Measurements from ENCODE around the gene KLHDC7A.

Gene KLHDC7A

GRCh38 chr1:18513995-18514394 is 33.3 kb downstream of the KLHDC7A start:
- Mint-ChIP-seq H3K9me3 (peaks cover 20 to 26% of the 10 kb centered on the region in 2 donors), H3K4me1 (no peaks in the 10 kb centered on the region), H3K27ac (no peak overlapping the region), H3K27me3 (peaks cover 13% of the 10 kb centered on the region), H3K4me3 (no peak overlapping the region)
- DNase-seq = no peak
- ATAC-seq = no peak

GRCh38 chr1:18515120-18515667 is 34.5 kb downstream of the KLHDC7A start:
- Mint-ChIP-seq H3K27me3 (peaks cover 13% of the 10 kb centered on the region), H3K9me3 (peaks cover 20 to 26% of the 10 kb centered on the region in 2 donors), H3K4me1 (no peaks in the 10 kb centered on the region), H3K27ac (no peak overlapping the region), H3K4me3 (no peak overlapping the region)
- DNase-seq (no peak), ATAC-seq (no peak)

- Mint-ChIP-seq H3K27ac (no peak overlapping the region), H3K4me1 (no peaks in the 10 kb centered on the region), H3K4me3 (no peak overlapping the region), H3K9me3 (peaks cover 20 to 26% of the 10 kb centered on the region in 2 donors), H3K27me3 (peaks cover 13% of the 10 kb centered on the region)
- no peak for DNase-seq
- ATAC-seq = no peak
Measured at GRCh38 chr1:18516473-18516872, 35.7 kb downstream of the KLHDC7A start.

- DNase-seq (no peak), ATAC-seq (no peak)
- no peak overlapping the region for H3K27ac Mint-ChIP-seq
- no peaks in the 10 kb centered on the region for H3K4me1 Mint-ChIP-seq
- peaks cover 38% of the 10 kb centered on the region for H3K27me3 Mint-ChIP-seq
- no peaks in the 10 kb centered on the region for H3K9me3 Mint-ChIP-seq
- H3K4me3 Mint-ChIP-seq = no peak overlapping the region
Measured at GRCh38 chr1:18526436-18527275, 45.9 kb downstream of the KLHDC7A start.

DNA sequence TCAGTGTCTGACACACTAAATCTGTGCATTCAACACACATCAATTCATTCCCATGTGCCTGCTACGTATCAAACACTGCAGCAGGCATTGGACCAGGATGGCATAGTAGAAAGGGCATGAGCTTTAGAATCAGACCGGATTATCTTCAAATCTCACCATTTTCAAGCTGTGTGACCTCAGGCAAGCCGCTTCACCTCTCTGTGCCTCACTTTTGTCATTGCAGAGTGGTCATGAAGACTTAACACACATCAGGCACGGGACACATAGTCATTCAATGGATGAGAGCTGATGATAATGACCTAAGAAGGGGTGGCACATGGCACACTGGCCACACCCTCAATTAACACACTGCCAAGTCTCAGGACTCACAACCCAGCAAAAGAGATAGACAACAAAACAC is 46.8 kb downstream of the KLHDC7A start:
- DNase-seq (no peak), ATAC-seq (no peak)
- no peaks in the 10 kb centered on the region for H3K9me3 Mint-ChIP-seq
- H3K4me1 Mint-ChIP-seq = no peaks in the 10 kb centered on the region
- no peak overlapping the region for H3K4me3 Mint-ChIP-seq
- H3K27ac Mint-ChIP-seq = no peak overlapping the region
- H3K27me3 Mint-ChIP-seq = peaks cover 41% of the 10 kb centered on the region

DNA sequence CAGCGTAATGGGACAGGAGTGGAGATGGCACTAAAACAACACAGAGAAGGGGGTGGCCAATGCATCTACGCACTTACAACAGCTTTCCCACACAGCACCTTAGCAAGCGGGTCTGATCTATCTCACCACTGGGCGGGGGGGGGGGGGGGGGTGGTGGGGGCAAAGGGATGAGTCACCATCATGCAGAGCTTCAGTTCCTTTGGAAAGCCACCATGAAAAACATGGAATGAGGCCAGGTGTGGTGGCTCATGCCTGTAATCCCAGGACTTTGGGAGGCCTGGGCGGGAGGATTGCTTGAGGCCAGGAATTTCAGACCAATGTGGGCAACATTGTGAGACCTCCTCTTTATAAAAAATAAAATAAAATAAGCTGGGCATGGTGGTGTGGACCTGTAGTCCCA is 47.2 kb downstream of the KLHDC7A start:
- Mint-ChIP-seq H3K4me3 (no peak overlapping the region), H3K9me3 (no peaks in the 10 kb centered on the region), H3K27ac (no peak overlapping the region), H3K27me3 (peaks cover 45% of the 10 kb centered on the region), H3K4me1 (no peaks in the 10 kb centered on the region)
- ATAC-seq (no peak), DNase-seq (no peak)

DNA sequence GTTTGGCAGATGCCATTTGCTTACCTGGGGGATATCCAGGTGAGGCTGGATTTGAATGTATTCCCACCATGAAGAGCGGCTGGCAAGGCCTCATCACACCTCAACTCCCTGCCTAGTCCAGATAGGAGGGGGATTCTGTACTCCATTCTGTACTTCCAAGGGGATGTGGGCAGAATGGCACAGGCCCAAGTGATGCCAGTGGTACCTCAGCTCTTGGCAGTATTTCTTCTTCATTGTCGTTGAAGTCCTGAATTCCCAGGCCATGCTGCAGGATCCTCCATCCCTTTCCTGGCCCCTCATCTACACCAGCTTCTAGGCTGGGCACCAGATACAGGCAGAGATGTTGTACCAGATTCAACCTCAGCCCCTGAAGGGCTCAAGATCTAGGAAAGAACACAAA is 47.9 kb downstream of the KLHDC7A start:
- Mint-ChIP-seq H3K4me3 (no peak overlapping the region), H3K4me1 (no peaks in the 10 kb centered on the region), H3K27ac (no peak overlapping the region), H3K27me3 (peaks cover 47% of the 10 kb centered on the region), H3K9me3 (no peaks in the 10 kb centered on the region)
- no peak for DNase-seq
- ATAC-seq = no peak

GRCh38 chr1:18529714-18530113 is 49.0 kb downstream of the KLHDC7A start:
- Mint-ChIP-seq H3K4me3 (no peak overlapping the region), H3K27me3 (peaks cover 48% of the 10 kb centered on the region), H3K4me1 (no peaks in the 10 kb centered on the region), H3K9me3 (no peaks in the 10 kb centered on the region), H3K27ac (no peak overlapping the region)
- ATAC-seq = no peak
- DNase-seq = no peak

DNA sequence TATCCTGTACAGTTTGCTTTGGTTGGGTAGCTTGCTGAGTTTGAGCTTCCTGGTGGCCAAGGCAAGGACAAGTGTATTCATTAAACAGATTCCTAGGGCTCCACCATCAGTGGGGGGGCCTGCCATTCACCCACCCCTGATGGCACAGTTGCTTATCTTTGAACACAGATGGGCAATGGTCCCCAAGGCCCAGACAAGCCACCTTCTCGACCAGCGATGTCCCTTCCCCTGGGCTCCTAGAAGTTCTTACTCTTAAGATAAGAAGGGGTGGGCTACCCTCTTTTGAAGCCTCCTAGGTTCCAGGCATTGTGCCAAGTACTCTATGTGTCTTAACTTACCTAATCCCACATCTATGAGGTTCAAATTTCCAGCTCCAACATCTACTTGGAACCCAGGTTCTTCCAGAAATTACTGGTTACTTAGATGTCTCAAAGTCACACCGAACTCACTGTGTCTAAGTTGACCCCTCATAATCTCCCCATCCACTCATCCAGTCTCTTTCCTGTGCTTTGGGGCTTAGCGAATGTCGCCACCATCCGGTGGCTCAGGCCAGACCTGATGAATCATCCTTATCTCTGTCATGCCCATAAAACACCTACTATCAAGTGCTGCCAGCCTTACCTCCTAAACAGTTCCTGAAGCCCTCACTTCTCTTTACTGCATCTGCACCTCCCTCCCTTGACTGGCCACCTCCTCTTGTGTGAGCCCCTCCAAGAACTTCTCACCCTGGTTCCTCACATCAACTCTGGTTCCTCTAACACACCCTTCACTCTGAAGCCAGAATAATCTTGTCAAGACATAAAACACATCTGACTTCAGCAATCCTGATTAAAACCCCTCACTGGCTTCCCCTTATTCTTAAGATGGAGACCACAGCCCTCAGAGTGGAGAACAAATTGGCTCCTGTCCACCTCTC is 50.1 kb downstream of the KLHDC7A start:
- no peak for DNase-seq
- Mint-ChIP-seq H3K27ac (no peak overlapping the region), H3K9me3 (no peaks in the 10 kb centered on the region), H3K4me1 (no peaks in the 10 kb centered on the region), H3K27me3 (peaks cover 54% of the 10 kb centered on the region), H3K4me3 (no peak overlapping the region)
- ATAC-seq = no peak

GRCh38 chr1:18531503-18531845 is 50.7 kb downstream of the KLHDC7A start:
- ATAC-seq = no peak
- H3K27ac Mint-ChIP-seq = no peak overlapping the region
- H3K4me3 Mint-ChIP-seq = no peak overlapping the region
- H3K4me1 Mint-ChIP-seq = no peaks in the 10 kb centered on the region
- no peak for DNase-seq
- H3K9me3 Mint-ChIP-seq = no peaks in the 10 kb centered on the region
- H3K27me3 Mint-ChIP-seq = peaks cover 51% of the 10 kb centered on the region

- no peak overlapping the region for H3K4me3 Mint-ChIP-seq
- no peaks in the 10 kb centered on the region for H3K9me3 Mint-ChIP-seq
- no peaks in the 10 kb centered on the region for H3K4me1 Mint-ChIP-seq
- ATAC-seq = no peak
- DNase-seq = no peak
- H3K27ac Mint-ChIP-seq = no peak overlapping the region
- H3K27me3 Mint-ChIP-seq = peaks cover 47% of the 10 kb centered on the region
Measured at GRCh38 chr1:18532390-18533170, 51.9 kb downstream of the KLHDC7A start.

- ATAC-seq (no peak), DNase-seq (no peak)
- Mint-ChIP-seq H3K27me3 (peaks cover 50% of the 10 kb centered on the region), H3K9me3 (no peaks in the 10 kb centered on the region), H3K4me1 (no peaks in the 10 kb centered on the region), H3K4me3 (no peak overlapping the region), H3K27ac (no peak overlapping the region)
Measured at GRCh38 chr1:18533259-18533658, 52.5 kb downstream of the KLHDC7A start.

- peaks cover 45% of the 10 kb centered on the region for H3K27me3 Mint-ChIP-seq
- no peak for ATAC-seq
- H3K9me3 Mint-ChIP-seq = no peaks in the 10 kb centered on the region
- no peak overlapping the region for H3K4me3 Mint-ChIP-seq
- H3K4me1 Mint-ChIP-seq = no peaks in the 10 kb centered on the region
- DNase-seq = no peak
- no peak overlapping the region for H3K27ac Mint-ChIP-seq
Measured at GRCh38 chr1:18534810-18535205, 54.1 kb downstream of the KLHDC7A start.

Measured in stimulated activated naive CD8-positive, alpha-beta T cell treated with anti-CD3 and anti-CD28 coated beads, Interleukin-15, amount 100 ng/mL, for 72 hours (primary cell).